Ovary (tissue), 9 donors: ENCODE results near the gene ACTL10. TPM values are rescaled to one million over a fixed set of nuclear protein-coding genes. Genes with fewer than 3 reads are reported as not detected.

Experiments used
- DNase-seq, 5 donors: peaks; one replicate each; pipeline ENCODE4 v3.0.0-alpha.2; 2019 to 2020
- H3K27ac ChIP-seq, 2 donors: fragments of 200-600 bp; one replicate each; pipeline versions ENCODE4 v1.5.1 to v1.8.0; 2019 to 2022
- H3K27me3 ChIP-seq: fragments of 200-600 bp; one replicate; pipeline ENCODE4 v1.8.0; 2022
- H3K36me3 ChIP-seq: fragments of 200-600 bp; sonication (generic); one replicate; pipeline ENCODE4 v1.5.1; 2019
- H3K4me1 ChIP-seq: one replicate; pipeline ENCODE4 v1.8.1; 2013; ENCODE audit warnings: mild to moderate bottlenecking, moderate library complexity; ENCODE audit not compliant: insufficient read depth
- H3K4me3 ChIP-seq: fragments of 200-600 bp; sonication (generic); one replicate; pipeline ENCODE4 v1.5.1; 2017
- H3K9me3 ChIP-seq, 2 donors: fragments of 200-600 bp in 1 of 2; sonication (generic) in 1 of 2; one replicate each; pipeline versions ENCODE4 v1.5.1 to v1.8.1; 2013 to 2019; ENCODE audit warnings: mild to moderate bottlenecking in 1 of 2, moderate library complexity in 1 of 2
- CTCF ChIP-seq, 3 donors: fragments of 450-650 bp in 2 of 3; fragments of 200-600 bp in 1 of 3; IDR thresholded peaks; one replicate each; pipeline versions ENCODE4 v1.5.1 to v1.8.0; 2016 to 2022; ENCODE audit warnings: antibody characterized with exemption in 3 of 3, mild to moderate bottlenecking in 1 of 3
- EP300 ChIP-seq: sonication (generic); formaldehyde crosslinking; IDR thresholded peaks from one replicate; pipeline ENCODE4 v1.6.1; 2017; ENCODE audit warnings: antibody characterized with exemption
- POLR2A ChIP-seq: fragments of 450-650 bp; IDR thresholded peaks from one replicate; pipeline ENCODE4 v1.6.1; 2017; ENCODE audit warnings: antibody characterized with exemption, mild to moderate bottlenecking, moderate library complexity
- WGBS, 3 donors: extraction: QIAGEN DNeasy Blood & Tissue Kit in 1 of 3; methylation state at CpG; one replicate each; pipeline versions ENCODE4 v1.1.5 to v1.1.7; 2013 to 2017; 5-methylcytosine and 5-hydroxymethylcytosine counted together
- intact Hi-C, 4 donors: fragments of 100-400 bp; cut with DNase I; formaldehyde crosslinking; loops; one replicate each; pipeline versions ENCODE4 v1.11.0 to v1.15.1; 2022 to 2023
- polyA plus RNA-seq, 2 donors: library from polyadenylated mRNA; stranded (reverse); fragments of 200-250 nt in 1 of 2; fragments of 350-450 nt in 1 of 2; fragmentation: Illumina TruSeq in 1 of 2; extraction: RNeasy Lipid Tissue Mini Kit (QIAGEN cat#74804) in 1 of 2; gene quantifications; one replicate each; pipeline ENCODE4 v1.2.3, GENCODE V29; 2013 to 2014
- total RNA-seq, 7 donors: library from RNA; depleted of rRNA in 2 of 7; stranded (reverse); fragments of >200 nt in 2 of 7; fragmentation: NEBNext Ultra II Directional in 3 of 7; extraction: Animal tissue kit (Norgen Biotek cat#: 25700) in 3 of 7; gene quantifications; one replicate each; pipeline versions ENCODE4 v1.1.0 to v1.2.4, GENCODE V29; 2016 to 2023
- donor health status: DM: no; HTN: no; CAD: no; lungs with moderate emphysema.
- donor health status: DM: no; HTN: no; CAD: no.
- donor health status: Bipolar disorder and iron deficiency.
- donor health status: DM: yes; HTN: yes; CAD: no.
- donor health status: DM: no; HTN: no; CAD: no.
- donor health status: DM: yes; HTN: yes; CAD: no.

The ACTL10 gene
- total and polyA plus RNA-seq, 9 donors: 0.59 to 2.4 (median 1.6) TPM; not detected in 1

- H3K4me1 ChIP-seq: peaks cover 5% of the 10 kb centered on the region
- H3K9me3 ChIP-seq: no peaks in the 10 kb centered on the region
- intact Hi-C loops: loop anchor here in 1 of 4 donors (10.0 kb wide), 1 partner anchor 75 kb away; the partner anchor contains the start of gene ZNF341
- no peaks in the 10 kb centered on the region for H3K36me3 ChIP-seq
- no peak overlapping the region for H3K27ac ChIP-seq
- no peak overlapping the region for H3K4me3 ChIP-seq
- WGBS, 3 donors: 90 to 91% (median 91%) methylated on average over 17 to 21 of the region's 21 CpGs
- peak in 4 of 5 donors; percentile 26 to 42 (median 34) for DNase-seq
- H3K27me3 ChIP-seq: no peaks in the 10 kb centered on the region
- no peak for TF ChIP-seq CTCF (IDR thresholded peaks at IDR 0.05)
Measured at GRCh38 chr20:33660035-33660684, 6.6 kb upstream of the ACTL10 start.

GRCh38 chr20:33660685-33661058 lies 6.1 kb upstream of the ACTL10 start:
- intact Hi-C loops: loop anchor here in 1 of 4 donors (10.0 kb wide), 1 partner anchor 74 kb away; the partner anchor contains the start of gene ZNF341
- 87 to 94% (median 91%) methylated on average over 7 of the region's 7 CpGs for WGBS, 3 donors
- Histone ChIP-seq H3K4me1 (peaks cover 5% of the 10 kb centered on the region), H3K4me3 (no peak overlapping the region), H3K27ac (no peak overlapping the region), H3K36me3 (no peaks in the 10 kb centered on the region), H3K27me3 (no peaks in the 10 kb centered on the region), H3K9me3 (no peaks in the 10 kb centered on the region)
- no peak for TF ChIP-seq CTCF (IDR thresholded peaks at IDR 0.05)
- no peak for TF ChIP-seq POLR2A
- TF ChIP-seq EP300: no peak
- peak in 1 of 5 donors; percentile 34 for DNase-seq

- no peaks in the 10 kb centered on the region for H3K9me3 ChIP-seq
- no peaks in the 10 kb centered on the region for H3K27me3 ChIP-seq
- no peaks in the 10 kb centered on the region for H3K36me3 ChIP-seq
- H3K4me1 ChIP-seq: peaks cover 9% of the 10 kb centered on the region
- intact Hi-C loops: loop anchor here in 1 of 4 donors (10.0 kb wide), 1 partner anchor 73 kb away; the partner anchor contains the start of gene ZNF341
- TF ChIP-seq EP300 (no peak), POLR2A (no peak)
- WGBS, 3 donors: 90 to 93% (median 91%) methylated on average over 10 of the region's 10 CpGs
- peak within 1 kb of the TSS in 1 of 2 donors; percentile 88 for H3K27ac ChIP-seq
- peak; percentile 11 to 51 (median 40) for DNase-seq
- peak within 1 kb of the TSS; percentile 64 for H3K4me3 ChIP-seq
Measured at GRCh38 chr20:33662172-33662571, 4.6 kb upstream of the ACTL10 start, which contains the start of gene C20orf144. Gene C20orf144 (plus strand): TSS chr20:33662327. CDS start chr20:33662346, 19 bp downstream.

GRCh38 chr20:33663161-33664084 lies 3.3 kb upstream of the ACTL10 start:
- TF ChIP-seq EP300: no peak
- no peak for TF ChIP-seq POLR2A
- TF ChIP-seq CTCF (IDR thresholded peaks at IDR 0.05): peak in 2 of 3 donors; percentile 17 to 33
- no peaks in the 10 kb centered on the region for H3K36me3 ChIP-seq
- H3K9me3 ChIP-seq: no peaks in the 10 kb centered on the region
- peak overlapping the region; percentile 70 to 88 for H3K27ac ChIP-seq
- peak; percentile 77 to 88 (median 83) for DNase-seq
- peaks cover 9% of the 10 kb centered on the region for H3K4me1 ChIP-seq
- peak overlapping the region; percentile 64 for H3K4me3 ChIP-seq
- H3K27me3 ChIP-seq: no peaks in the 10 kb centered on the region
- 1% methylated on average over 76 to 84 of the region's 84 CpGs for WGBS, 3 donors
- intact Hi-C loops: loop anchor here in 1 of 4 donors (10.0 kb wide), 1 partner anchor 71 kb away; the partner anchor contains the start of gene ZNF341
